Amniotic epithelial cell (primary cell): ENCODE data around the gene PRIM2.
"Not testable (repeated sequence)": the region's sequence is repeated elsewhere in the genome, so short reads cannot be mapped to it uniquely, and the experiment has no call there.

Experiments
- DNase-seq: peaks from one replicate; pipeline ENCODE4 v3.0.0-alpha.2; 2010; ENCODE audit warnings: low read depth

PRIM2 gene, protein sequence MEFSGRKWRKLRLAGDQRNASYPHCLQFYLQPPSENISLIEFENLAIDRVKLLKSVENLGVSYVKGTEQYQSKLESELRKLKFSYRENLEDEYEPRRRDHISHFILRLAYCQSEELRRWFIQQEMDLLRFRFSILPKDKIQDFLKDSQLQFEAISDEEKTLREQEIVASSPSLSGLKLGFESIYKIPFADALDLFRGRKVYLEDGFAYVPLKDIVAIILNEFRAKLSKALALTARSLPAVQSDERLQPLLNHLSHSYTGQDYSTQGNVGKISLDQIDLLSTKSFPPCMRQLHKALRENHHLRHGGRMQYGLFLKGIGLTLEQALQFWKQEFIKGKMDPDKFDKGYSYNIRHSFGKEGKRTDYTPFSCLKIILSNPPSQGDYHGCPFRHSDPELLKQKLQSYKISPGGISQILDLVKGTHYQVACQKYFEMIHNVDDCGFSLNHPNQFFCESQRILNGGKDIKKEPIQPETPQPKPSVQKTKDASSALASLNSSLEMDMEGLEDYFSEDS

DNA sequence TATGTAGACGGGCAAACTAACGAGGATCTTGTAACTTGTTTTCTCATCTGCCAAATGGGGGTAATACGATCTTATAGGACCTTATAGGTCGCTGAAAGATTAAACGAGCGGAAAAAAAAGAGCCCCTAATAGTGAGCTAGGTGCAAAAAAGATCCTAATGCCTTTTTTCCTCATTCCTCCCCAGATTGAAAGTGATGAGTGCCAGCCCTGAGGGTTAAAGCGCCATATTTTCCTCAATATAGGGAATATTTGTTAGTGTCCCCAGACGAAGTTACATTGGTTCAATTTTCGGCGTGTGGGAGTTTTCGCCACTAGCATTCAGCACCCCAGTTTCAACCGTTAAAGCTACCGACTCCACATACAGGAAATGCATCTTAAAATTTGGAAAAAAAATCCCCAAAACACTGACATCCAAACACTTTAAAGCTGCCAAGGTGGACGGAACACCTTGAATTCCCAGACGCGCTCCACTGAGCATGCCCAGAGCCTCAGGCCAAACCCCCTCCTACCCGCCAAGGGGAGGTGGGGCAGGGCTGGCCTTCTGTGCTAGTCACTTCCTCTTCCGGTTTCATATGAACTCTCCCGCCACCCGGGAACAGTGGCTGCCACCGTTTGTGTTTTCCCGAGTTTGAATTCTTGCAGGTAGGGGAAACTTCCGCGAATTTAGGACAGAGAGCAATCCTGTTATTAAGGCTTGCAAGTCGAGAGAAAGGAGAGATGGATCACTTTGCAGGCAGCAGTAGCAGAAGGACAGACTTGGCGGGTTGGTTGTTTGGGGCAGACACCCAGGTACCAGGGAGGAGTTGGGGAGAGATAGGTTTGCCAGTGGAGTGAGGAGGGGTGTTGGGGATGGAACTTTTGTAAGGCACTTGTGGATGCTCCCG is at the start of gene PRIM2:
PRIM2 (plus strand) TSS at position 571 of the 884 bp plus-strand sequence. CDS start 816 bp downstream, outside the sequence.
- DNase-seq: peak; percentile 77

DNA sequence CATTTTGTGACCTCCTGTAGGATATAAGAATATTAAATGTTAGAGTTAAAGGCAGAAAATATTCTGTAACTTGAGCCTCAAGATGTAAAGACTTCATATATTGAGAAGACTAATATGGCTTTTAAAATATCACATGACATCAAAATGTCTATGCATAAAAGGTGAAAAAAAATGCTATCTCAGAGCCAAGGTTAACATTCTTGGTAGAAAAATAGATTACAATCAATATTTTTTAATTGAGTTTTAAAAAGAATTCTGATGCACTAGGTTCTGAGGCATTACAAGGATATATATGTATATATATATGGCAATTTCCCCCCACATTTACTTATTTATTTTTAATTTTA is 49.2 kb upstream of the PRIM2 start:
- no peak for DNase-seq

DNA sequence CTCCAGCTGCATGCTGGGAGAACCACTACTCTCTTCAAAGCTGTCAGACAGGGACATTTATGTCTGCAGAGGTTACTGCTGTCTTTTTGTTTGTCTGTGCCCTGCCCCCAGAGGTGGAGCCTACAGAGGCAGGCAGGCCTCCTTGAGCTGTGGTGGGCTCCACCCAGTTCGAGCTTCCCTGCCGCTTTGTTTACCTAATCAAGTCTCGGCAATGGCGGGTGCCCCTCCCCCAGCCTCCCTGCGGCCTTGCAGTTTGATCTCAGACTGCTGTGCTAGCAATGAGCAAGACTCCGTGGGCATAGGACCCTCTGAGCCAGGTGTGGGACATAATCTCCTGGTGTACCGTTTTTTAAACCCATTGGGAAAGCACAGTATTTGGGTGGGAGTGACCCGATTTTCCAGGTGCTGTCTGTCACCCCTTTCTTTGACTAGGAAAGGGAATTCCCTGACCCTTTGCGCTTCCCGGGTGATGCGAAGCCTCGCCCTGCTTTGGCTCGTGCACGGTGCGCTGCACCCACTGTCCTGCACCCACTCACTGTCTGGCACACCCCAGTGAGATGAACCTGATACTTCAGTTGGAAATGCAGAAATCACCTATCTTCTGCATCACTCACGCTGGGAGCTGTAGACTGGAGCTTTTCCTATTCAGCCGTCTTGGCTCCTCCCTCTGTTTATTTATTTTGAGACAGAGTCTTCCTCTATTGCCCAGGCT is 43.2 kb upstream of the PRIM2 start:
- not testable (repeated sequence) for DNase-seq

DNA sequence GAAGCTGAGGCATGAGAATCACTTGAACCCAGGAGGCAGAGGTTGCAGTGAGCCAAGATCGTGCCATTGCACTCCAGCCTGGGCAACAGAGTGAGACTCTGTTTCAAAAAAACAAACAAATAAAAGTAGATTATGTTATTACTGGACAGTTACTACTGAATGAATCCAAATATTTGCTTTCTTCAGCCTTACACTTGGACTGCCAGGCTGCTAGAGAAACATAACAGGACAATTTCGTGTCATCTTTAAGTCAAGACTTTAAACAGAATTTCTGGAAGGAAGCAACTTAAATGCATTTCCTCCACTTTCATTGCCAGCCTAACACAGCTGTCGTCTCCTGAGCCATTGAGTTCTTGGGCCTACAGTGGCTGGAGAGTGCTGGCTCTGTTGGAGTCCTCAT is 42.0 kb upstream of the PRIM2 start:
- no peak for DNase-seq

DNA sequence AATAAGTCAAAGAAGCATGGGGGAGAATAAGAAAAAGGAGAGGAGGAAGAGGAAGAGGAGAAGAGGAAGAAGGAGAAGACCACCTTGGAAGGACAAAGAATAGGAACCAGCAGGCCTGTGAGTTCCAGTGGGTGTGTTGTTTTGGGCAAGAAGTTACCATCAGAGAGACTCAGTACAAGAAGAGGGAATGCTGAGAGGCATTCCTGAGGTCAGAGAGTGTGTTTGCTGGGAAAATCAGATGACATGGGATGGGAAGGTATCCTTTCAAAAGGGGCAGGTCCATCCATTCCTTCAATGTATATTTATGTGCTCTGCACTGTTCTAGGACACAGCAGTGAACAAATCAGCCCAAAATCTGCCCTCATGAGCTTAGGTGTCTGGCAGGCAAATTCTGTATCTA is 40.5 kb upstream of the PRIM2 start:
- DNase-seq: no peak

DNA sequence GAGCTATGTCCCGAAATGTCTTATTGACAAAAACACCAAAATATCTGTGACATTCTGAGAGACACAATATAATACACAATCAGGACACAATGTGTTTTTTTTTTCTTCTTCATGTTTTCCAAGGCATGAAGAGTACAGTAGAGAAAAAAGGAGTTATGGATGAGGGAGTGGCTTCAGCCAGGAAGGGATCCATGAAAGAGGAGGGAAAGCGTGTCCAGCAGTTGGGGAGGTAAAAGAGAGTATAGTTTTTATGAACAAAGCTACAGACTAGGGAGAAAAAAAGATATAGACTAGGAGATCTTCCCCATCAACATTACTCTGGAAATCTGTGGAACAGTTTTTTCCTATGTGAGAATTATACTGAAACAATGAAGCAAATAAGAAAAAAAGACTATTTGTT is 38.9 kb upstream of the PRIM2 start:
- DNase-seq: no peak

DNA sequence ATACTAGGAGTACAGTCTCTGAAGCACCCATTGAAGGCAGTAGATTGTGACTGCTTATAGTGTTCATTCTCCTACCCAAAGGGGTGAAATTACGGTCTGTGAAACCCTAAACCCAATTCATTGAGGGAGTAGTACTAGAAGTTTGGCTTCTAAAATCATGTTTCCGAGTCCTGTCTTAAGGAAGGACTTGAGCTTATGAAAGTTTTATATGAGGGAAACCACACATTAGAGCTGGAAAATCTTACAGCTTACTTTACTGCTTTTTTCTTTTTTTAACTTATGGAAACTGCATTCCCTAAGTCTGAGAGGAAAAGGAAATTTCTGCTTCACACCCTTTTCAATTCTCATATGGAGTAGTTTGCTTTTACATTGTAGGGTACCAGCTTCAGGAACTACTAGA is 38.4 kb upstream of the PRIM2 start:
- no peak for DNase-seq

DNA sequence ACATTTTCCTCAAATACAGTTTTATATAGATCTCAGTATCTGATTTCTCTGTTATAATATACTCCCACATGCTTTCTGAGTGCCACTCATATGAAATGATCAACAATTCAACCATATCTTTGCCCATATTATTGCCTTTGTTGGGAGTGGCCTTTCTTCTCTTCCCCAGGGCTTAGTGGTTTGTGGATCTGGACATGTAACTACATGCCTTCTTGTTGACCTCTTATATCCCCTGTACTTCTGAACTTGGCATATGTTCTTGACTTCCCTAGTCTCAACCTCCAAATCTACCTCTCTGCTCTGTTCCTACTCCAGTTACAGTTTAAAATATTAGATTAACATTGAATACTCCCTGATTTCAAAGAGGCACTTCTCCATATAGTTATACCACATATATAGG is 34.3 kb upstream of the PRIM2 start:
- peak; percentile 33 for DNase-seq

DNA sequence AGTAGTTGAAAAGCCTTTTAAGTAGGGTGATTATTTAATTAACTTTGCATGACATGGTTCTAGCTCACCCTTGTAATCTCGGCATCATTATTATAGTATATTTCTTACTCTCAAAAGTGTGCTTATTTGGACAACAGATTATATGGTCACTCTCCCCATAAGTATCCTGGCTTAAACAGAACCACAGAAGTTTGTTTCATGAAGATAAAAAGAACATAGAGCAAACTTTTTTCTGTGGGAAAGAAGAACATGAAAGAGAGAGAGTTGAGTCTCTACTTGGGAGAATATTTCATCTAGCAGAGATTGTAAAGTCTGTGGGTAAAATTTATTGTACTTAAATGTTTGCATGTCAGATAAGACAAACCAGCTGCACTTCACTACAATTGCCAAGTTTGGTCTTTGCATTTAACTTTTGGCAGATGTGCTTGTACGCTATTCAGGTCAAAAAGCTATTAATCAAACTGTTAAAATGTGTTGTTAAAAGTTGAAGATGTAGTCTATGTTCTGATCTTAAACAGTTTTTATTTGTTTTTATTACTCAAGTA is 33.4 kb upstream of the PRIM2 start:
- peak; percentile 92 for DNase-seq

DNA sequence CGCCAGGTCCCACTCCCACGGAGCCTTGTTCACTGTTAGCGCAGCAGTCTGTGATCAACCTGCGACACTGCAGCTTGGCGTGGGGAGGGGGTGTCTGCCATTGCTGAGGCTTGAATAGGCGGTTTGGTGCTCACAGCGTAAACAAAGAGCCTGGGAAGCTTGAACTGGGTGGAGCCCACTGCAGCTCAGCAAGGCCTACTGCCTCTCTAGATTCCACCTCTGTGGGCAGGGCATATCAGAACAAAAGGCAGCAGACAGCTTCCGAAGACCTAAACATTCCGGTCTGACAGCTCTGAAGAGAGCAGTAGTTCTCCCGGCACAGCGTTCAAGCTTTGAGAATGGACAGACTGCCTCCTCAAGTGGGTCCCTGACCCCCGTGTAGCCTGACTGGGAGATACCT is 29.3 kb upstream of the PRIM2 start:
- DNase-seq: not testable (repeated sequence)

DNA sequence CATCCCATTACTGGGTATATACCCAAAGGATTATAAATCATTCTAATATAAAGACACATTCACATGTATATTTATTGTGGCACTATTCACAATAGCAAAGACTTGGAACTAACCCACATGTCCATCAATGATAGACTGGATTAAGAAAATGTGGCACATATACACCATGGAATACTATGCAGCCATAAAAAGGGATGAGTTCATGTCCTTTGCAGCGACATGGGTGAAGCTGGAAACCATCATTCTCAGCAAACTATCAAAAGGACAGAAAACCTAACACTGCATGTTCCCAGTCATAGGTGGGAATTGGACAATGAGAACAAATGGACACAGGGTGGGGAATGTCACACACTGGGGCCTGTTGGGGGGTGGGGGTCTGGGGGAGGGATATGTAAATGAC is 24.0 kb upstream of the PRIM2 start:
- not testable (repeated sequence) for DNase-seq

DNA sequence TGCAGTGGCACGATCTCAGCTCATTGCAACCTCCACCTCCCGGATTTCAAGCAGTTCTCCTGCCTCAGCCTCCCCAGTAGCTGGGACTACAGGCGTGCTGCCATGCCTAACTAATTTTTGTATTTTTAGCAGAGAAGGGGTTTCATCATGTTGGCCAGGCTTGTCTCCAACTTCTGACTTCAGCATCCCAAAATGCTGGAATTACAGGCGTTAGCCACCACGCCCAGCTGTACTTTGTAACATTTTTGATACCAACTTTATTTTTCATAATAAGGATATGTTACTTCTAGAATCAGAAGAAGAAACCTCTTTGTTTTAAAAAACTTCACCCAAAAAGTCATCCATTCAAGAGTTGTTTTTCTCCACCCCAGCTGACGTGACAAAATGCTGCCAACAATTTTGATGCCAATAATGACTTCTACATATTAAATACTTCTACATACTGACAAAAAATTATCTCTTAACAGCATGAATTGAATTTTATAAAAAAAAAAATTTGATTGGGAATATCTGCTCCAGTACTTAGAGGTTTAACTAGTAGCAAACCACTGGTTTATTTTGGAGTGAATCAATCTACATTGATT is 22.5 kb upstream of the PRIM2 start:
- no peak for DNase-seq

DNA sequence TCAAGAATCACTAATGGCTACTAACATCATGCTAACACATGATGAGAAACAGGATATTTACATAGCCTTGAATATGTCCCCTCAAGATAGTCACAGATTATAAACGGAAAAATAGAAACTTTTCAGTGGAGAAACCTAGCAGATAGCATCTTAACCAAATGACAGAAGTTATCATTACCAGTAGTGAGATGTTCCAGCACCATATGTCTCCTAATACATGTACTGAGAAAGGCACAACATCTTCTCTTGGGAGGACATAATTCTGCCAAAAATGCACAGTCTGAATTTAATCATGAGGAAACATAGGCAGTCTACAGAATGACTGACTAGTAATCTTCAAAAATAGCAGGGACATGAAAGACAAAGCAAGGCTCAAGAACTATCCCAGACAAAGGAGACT is 19.9 kb upstream of the PRIM2 start:
- DNase-seq: no peak

DNA sequence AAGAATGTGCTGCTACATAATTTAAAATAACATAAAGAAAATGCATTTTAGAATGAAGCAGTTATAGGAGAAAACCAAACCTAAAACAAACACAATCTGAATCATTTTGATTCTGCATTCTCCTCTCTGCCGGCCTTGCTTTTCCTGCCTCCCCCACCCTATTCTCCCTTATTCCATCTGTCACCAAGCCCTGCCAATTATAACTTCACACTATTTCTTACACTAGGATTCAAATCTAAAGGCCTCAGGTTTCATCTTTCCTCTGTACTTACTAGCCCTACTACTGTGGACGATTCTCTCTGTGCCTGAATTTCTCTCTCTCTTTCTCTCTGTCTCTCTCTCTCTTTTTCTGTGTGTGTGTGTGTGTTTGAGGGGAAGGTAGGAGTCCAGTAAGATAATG is 18.7 kb upstream of the PRIM2 start:
- DNase-seq: no peak

DNA sequence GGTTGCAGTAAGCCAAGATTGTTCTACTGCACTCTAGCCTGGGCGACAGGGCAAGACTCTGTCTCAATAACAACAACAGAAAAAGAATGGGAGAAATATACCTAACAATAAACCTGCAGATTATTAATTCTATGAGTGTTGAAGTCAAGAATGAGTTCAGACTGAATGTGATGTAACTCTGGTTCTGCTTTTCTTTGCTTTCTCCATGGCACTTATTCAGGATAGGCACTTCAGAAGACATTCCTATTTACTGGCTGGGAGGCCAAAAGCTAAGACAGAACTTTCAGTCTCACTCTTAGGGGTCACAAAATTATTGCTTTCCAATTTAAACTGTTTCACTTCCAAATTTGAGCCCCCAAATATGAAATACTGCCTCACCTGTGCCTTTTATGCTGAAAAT is 15.7 kb upstream of the PRIM2 start:
- DNase-seq: no peak

DNA sequence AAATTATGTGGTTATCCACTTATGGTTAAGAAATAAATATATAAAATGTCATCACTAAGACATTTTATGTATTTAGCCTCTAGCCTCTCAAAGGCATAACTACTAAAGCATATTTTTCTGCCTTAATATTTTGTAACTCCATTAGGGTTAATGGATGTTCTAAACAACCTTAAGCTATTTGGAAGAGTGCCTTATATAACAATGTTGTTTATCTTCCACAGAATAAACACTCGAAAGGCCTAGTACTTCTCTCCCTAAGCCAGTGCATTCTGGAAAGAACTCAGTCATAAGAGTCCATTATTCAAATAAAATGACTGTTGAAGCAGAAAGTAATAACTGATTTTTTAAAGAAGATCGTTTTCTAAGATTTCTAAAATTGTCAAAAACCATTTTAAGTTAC is 15.0 kb upstream of the PRIM2 start:
- DNase-seq: peak; percentile 50

DNA sequence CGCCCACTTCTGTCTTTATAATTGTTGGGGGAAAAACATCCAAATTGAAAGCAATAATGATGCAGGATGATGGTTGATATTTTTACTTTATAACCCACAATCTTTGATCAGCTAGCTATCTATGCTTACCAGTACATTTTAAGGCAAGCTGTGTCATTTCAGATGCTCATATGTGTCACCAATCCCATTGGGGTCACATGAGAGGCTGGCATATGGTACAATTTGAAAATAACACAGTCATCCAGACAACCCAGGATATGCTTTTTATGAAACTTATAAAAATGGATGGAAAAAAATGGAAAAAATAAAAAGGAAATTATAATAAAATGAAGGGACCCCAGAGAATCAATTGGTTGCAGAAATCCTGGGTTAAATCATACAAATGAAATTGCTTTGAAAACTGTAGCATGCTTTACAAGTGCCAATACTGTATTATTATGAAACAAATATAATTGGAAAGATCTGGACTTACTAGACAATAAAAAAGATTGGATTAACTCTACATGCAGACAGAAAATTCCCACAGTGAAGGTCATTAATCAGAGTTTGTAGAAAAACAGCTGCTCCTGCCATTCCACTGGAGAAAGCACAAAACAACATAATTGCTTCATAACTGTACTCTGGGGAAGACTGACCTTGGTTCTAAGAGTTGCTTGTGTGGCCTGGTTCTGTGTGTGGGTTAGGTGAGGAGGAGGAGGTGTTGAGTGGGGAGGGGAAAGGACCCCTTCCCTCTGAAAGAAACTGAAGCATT is 13.3 kb upstream of the PRIM2 start:
- DNase-seq: peak; percentile 96

DNA sequence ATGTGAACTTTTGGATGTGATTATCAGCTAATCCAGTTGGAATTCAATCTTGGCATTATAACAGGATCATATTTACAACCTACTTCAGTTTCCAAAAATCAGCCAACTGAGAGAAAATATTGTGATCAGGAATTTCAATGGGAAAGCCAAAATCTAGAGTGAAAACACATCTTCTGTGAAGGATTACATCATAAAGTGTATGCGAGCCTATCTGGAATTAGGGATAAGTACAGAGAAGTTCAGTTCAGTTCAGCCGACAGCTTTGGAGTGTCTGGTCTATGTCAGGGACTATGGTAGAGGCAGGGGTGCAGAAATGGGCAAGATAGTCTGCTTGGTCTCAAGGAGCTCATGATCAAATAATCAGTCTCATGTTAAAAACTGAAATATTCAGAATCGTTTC is 12.3 kb upstream of the PRIM2 start:
- DNase-seq: peak; percentile 85

DNA sequence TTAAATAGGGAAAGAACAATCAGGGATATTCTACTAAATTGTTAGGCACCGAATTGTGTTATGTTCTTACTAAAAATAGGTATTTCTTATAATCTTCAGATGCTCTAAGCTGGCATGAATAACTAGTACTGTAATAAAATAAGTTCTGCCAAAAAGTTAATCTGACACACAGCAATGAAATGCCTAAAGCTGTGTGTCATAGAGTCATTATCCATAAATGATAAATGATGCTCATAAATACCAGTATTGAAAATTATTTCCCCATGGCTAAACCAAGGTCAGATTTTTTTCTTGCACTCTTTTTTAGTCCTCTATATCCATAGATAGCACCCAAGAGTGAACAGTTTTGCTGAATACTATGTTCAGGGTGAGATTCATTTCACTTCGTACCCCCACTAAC is 11.7 kb upstream of the PRIM2 start:
- peak; percentile 69 for DNase-seq

DNA sequence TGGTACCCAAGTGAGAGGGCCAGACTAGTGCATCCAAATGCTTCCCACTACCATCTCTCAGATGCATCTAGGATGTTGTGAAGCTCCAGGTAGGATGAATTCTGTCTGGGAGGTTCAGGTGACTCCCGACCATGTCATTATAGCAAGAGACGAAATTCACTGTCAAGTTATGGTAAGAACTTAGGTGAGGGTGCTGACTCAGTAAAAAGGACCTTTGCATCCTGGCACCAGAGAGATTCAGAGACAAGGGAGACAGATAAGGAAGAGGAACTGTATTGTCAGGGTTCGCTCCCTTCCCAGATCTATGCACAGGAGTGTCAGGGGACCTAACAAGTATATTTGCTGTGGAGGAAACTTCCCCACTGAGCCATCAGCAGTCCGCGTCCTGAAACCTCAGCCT is 11.2 kb upstream of the PRIM2 start:
- no peak for DNase-seq

DNA sequence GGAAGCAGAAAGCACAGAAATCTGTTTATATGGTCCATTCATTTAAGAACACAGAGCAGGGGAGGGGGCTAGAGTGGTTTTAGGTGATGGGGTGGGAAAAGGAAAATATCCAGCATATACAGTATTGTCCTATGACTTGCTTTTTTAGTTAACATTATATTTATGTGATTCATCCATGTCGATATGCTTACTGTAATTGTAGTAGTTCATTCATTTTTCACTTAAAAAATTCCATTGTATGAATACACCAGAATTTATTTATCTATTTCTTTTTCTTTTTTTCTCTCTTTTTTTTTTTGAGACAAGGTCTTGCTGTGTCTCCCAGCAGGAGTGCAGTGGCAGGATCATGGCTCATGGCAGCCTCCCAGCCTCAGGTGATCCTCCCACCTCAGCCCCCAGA is 9.6 kb upstream of the PRIM2 start:
- no peak for DNase-seq
